Measurements from ENCODE around the gene KCNQ1. TPM values are rescaled to one million over a fixed set of nuclear protein-coding genes. Genes with fewer than 3 reads are reported as not detected.
A peak's percentile ranks its signal among the peaks of the same experiment; 100 is the strongest.

Gene KCNQ1
- total RNA-seq, 1 experiment from 2014 or later: 2.5 TPM

- TF ChIP-seq ARID4B (CRISPR knock-in tag; IDR thresholded peaks at IDR 0.05; ENCODE audit: borderline replicate concordance) (no peak), HMGA2 (CRISPR knock-in tag; IDR thresholded peaks at IDR 0.05) (no peak)
Measured at GRCh38 chr11:2801711-2802388, 357.0 kb downstream of the KCNQ1 start (continued).

GRCh38 chr11:2802389-2803185 is 357.8 kb downstream of the KCNQ1 start:
- ATAC-seq (no peak), DNase-seq (ENCODE audit: low spot score) (peak; percentile 5)
- no peak overlapping the region for H3K27ac Mint-ChIP-seq
- H3K36me3 Mint-ChIP-seq: peaks cover 7% of the 10 kb centered on the region
- ChIA-PET CTCF (no interaction called here), POLR2A (no interaction called here)
- H3K27me3 Mint-ChIP-seq (ENCODE audit: low read depth): peaks cover 74% of the 10 kb centered on the region
- no peak overlapping the region for H3K4me3 Mint-ChIP-seq
- peaks cover 9% of the 10 kb centered on the region for H3K9me3 Mint-ChIP-seq
- H3K4me1 Mint-ChIP-seq: peaks cover 17% of the 10 kb centered on the region
- no peak for TF ChIP-seq GRHL2 (CRISPR knock-in tag; IDR thresholded peaks at IDR 0.05; ENCODE audit: insufficient replicate concordance, severe bottlenecking)
- TF ChIP-seq ZNF121 (CRISPR knock-in tag; IDR thresholded peaks at IDR 0.05): no peak
- TF ChIP-seq SP1 (CRISPR knock-in tag; conservative IDR thresholded peaks at IDR 0.05): no peak
- TF ChIP-seq CTCF (IDR thresholded peaks at IDR 0.05): no peak
- no peak for TF ChIP-seq AFF4 (CRISPR knock-in tag; IDR thresholded peaks at IDR 0.05; ENCODE audit: borderline replicate concordance)
- no peak for TF ChIP-seq ZNF425 (CRISPR knock-in tag; conservative IDR thresholded peaks at IDR 0.05)
- no peak for TF ChIP-seq STAT6 (CRISPR knock-in tag; conservative IDR thresholded peaks at IDR 0.05; ENCODE audit: low read depth)
- TF ChIP-seq GTF2I (CRISPR knock-in tag; conservative IDR thresholded peaks at IDR 0.05): no peak
- no peak for TF ChIP-seq TCF7 (CRISPR knock-in tag; IDR thresholded peaks at IDR 0.05; ENCODE audit: low read depth)
- no peak for TF ChIP-seq SMAD3 (CRISPR knock-in tag; IDR thresholded peaks at IDR 0.05; ENCODE audit: borderline replicate concordance)
- TF ChIP-seq MAX (CRISPR knock-in tag; IDR thresholded peaks at IDR 0.05): no peak
- no peak for TF ChIP-seq MXD4 (CRISPR knock-in tag; IDR thresholded peaks at IDR 0.05; ENCODE audit: borderline replicate concordance)
- no peak for TF ChIP-seq JAZF1 (CRISPR knock-in tag; IDR thresholded peaks at IDR 0.05)
- no peak for TF ChIP-seq TEAD1 (CRISPR knock-in tag; IDR thresholded peaks at IDR 0.05)

All from WTC11 (cell line).